ENCODE data around the gene MS4A15.
"Not testable (repeated sequence)": the region's sequence is repeated elsewhere in the genome, so short reads cannot be mapped to it uniquely, and the experiment has no call there.

The MS4A15 gene, protein sequence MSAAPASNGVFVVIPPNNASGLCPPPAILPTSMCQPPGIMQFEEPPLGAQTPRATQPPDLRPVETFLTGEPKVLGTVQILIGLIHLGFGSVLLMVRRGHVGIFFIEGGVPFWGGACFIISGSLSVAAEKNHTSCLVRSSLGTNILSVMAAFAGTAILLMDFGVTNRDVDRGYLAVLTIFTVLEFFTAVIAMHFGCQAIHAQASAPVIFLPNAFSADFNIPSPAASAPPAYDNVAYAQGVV

GRCh38 chr11:60756307-60757032 is at the start of gene MS4A15:
MS4A15 (plus strand) TSS chr11:60756867; CDS start chr11:60763734, 6,867 bp downstream.
- DNase-seq = peak; percentile 4

GRCh38 chr11:60706931-60707330 is 49.7 kb upstream of the MS4A15 start:
- DNase-seq = no peak

- DNase-seq = no peak
Measured at GRCh38 chr11:60710482-60710881, 46.2 kb upstream of the MS4A15 start.

DNA sequence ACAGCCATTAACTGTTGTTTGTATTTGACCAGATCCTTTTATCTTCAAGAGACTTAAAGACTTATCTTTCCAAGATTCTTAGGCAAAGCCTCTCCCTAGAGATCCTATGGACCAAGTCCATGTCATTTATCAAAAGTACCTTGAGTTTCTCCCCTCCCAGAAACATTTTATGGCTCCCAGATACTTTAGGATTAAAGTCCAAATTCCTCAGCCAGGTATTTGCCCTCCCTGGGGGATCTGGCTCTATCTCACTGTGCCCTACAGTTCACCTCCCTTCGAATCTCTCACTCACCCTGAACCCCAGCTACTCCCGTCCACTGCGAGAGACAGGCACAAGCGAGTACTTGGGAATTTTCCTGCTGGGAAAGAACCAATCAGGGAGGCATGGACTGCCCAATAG is 45.4 kb upstream of the MS4A15 start:
- DNase-seq = no peak

DNA sequence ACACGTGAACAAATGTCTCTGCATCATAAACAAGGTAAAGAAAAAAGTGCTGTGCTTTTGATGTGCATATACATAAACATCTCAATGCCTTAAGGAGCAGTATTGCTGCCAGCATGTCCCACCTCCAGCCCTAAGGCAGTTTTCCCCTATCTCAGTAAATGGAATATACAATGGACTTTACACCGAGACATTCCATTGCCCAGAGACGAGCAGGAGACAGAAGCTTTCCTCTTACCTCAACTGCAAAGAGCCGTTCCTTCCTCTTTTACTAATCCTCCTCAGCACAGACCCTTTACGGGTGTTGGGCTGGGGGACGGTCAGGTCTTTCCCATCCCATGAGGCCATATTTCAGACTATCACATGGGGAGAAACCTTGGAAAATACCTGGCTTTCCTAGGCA is 43.2 kb upstream of the MS4A15 start:
- not testable (repeated sequence) for DNase-seq

- DNase-seq = peak; percentile 20
Measured at GRCh38 chr11:60717956-60718355, 38.7 kb upstream of the MS4A15 start.

- no peak for DNase-seq
Measured at GRCh38 chr11:60718524-60719316, 37.9 kb upstream of the MS4A15 start.

DNA sequence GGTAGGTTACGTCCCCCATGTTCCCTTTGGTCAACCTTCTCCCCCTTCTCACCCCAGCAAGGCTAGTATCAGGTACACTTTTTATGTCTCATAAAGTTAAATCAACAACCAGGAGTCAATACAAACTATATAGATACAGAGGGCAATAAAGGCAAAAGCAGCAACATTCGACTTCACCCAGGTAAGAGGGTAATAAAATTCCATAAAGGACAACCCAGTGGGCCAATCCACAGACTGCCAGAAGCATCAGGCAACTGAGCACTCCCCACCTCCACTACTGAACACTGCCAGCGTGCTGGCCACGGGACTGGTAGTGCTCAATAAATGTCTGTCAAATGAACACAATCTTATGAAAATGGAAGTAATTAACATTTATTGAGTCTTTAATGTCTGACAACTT is 37.3 kb upstream of the MS4A15 start:
- no peak for DNase-seq

GRCh38 chr11:60720460-60720859 is 36.2 kb upstream of the MS4A15 start:
- DNase-seq = no peak

DNA sequence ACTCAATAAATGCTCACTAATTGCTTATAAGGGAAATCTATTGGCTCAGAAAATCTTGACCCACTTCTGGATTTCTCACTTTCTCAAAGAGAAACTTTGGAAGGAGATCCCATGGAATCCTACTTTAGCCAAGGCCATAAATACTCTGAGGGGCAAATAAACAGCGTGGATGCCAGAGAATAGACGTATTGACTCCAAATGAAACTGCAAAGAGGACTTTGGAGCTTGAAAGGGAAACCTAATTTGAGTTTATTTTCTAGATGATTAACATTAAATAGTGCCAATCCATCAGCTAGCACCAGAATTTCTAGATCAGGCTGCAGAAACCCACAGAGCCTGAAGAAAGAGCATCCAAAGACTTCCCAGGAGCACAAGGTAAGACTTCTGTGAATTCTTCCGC is 32.2 kb upstream of the MS4A15 start, which contains the start of gene MS4A18:
TSS of gene MS4A18 (plus strand) at position 301 of the 400 bp plus-strand sequence.
- no peak for DNase-seq

GRCh38 chr11:60725592-60725991 is 31.1 kb upstream of the MS4A15 start:
- no peak for DNase-seq

- no peak for DNase-seq
Measured at GRCh38 chr11:60731586-60731985, 25.1 kb upstream of the MS4A15 start.

DNA sequence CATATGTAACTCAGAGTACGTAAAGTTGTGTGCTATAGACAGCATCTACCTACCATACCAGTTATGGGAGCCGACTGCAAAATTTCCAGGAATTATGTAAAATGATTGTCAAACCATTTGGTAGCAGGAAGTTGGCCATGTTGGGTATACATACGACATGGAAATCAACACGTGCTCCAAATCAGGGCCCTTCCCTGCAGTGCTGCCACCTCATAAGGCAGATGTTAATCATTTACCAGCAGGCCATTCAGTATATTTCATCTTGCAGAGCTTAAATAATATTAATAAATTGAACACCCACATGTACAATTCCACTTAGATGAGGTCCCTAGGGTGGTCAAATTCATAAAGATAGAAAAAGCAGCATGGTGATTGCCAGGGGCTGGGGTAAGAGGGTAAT is 22.4 kb upstream of the MS4A15 start:
- DNase-seq = no peak

GRCh38 chr11:60739114-60739513 is 17.6 kb upstream of the MS4A15 start:
- no peak for DNase-seq

DNA sequence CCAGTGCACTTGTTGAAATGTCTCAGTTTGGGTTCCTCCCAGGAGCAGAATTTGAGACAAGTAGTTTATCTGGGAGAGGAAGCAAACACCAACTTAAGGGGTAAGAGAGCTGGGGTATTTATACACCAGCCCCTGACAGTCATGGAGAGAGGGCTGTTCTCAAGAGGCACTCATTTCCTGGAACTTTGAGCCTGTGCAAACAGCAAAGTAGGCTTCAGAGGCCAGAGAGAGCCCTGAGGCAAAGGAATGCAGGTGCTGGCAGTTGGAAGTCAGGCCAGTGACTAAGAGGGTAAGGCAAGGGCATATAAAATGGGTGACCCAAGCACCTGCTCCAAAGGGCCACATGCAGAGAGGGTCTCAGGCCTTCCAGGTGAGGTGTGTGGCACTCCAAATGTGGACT is 16.1 kb upstream of the MS4A15 start:
- no peak for DNase-seq

DNA sequence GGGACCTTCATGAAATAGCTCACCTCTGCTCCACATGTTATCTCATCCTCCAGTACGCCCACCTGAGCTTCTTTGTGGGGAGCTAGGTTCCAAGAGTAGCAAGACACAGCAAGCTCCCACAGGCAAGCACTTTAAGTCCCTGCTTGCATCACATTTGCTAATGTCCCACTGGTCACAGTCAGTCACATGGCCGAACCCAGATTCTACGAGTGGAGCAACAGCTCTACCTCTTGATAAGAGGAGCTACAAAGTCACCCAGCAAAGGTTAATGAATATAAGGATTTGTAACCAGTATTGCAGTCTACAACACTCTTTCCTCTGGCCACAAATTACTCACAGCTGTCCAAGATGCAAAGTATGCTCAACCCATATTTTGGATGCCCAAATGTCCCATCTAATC is 15.2 kb upstream of the MS4A15 start:
- DNase-seq = no peak

DNA sequence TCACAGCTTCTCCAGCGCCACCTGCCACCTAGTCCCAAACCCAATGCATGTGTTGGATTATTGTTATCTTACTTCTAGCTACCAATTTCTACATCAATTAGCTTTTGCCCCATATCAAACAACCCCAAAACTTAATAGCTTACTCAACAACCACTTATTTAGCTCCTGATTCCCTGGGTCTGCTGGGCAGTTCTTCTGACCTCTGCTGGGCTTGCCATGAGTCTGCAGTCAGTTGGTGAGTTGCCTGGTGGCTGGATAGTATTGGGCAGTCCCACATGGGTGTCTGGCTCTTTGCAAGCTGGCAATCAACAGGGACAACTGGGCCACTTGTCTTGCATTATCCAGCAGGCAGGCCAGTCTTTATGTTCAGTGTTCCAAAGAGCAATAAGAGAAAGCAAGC is 13.6 kb upstream of the MS4A15 start:
- DNase-seq = no peak

- no peak for DNase-seq
Measured at GRCh38 chr11:60744114-60744513, 12.6 kb upstream of the MS4A15 start.

- no peak for DNase-seq
Measured at GRCh38 chr11:60747359-60747873, 9.3 kb upstream of the MS4A15 start.

DNA sequence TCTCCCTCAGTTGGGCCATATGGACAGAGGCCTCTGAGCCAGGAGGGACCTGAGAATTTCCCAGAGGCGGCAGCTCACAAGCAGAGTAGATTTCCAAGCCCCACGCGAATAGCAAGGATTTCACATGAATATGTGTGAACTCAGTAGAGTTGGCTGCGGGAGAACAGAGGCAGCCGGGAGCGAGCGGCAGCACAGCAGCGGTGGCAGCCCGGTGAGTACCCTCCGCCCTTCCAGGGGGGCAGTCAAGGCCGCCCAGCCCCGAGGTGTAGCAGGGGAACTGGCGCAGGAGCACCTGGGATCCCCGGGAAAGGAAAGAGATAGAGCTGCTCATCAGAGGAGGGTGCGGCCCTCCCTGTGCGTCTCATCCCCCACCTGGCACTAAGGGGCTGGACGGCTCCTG is 8.4 kb upstream of the MS4A15 start:
- DNase-seq = no peak

- no peak for DNase-seq
Measured at GRCh38 chr11:60748821-60749220, 7.8 kb upstream of the MS4A15 start.

DNA sequence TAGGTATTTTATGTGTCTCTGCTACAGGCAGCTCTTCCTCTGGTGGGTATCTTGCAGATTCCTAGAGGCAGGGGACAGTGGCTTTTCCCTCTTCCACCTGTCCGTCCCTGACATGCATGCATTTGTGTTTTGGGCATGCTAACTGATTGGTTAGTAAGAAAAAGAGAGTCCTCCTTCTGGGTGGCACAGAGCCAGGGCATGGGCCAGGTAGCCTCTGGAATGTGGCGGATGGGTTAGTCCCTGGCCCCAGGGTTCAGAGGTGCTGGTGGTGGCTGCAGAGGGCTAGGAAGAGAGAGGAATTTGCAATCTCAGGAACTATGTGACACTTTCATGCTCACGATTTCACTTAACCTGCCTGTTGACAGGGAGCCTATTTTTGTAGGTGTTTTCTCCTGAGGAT is 5.8 kb upstream of the MS4A15 start:
- DNase-seq = no peak

GRCh38 chr11:60753309-60753708 is 3.4 kb upstream of the MS4A15 start:
- no peak for DNase-seq

GRCh38 chr11:60754887-60755286 is 1.8 kb upstream of the MS4A15 start:
- DNase-seq = no peak
